OCI-LY3 (cell line): ENCODE data around the gene VSIG4.

Source experiments
- H2AFZ ChIP-seq: fragments of 200-600, 300-600 bp; shearing (Covaris generic); 2 replicates; pipeline ENCODE4 v1.6.0; 2014; ENCODE audit warnings: antibody characterized with exemption, low read depth, low read length
- H3K27ac ChIP-seq: fragments of 200-600, 300-600 bp; sonication (generic); 2 replicates; pipeline ENCODE4 v1.5.1; 2014; ENCODE audit warnings: mild to moderate bottlenecking, low read length, moderate library complexity, mixed read lengths
- H3K27me3 ChIP-seq: fragments of 200-600, 300-600 bp; sonication (generic); 2 replicates; pipeline ENCODE4 v1.6.1; 2014; ENCODE audit warnings: low read depth, low read length, mixed read lengths
- H3K36me3 ChIP-seq: fragments of 200-600, 300-600 bp; sonication (generic); replicated peaks from 2 replicates; pipeline ENCODE3; 2014; ENCODE audit warnings: low read depth, low read length, mixed read lengths
- H3K4me1 ChIP-seq: fragments of 300-600, 200-600 bp; sonication (generic); 2 replicates; pipeline ENCODE4 v1.6.1; 2014; ENCODE audit warnings: low read length, mixed read lengths
- H3K4me2 ChIP-seq: fragments of 200-600, 300-600 bp; sonication (generic); 2 replicates; pipeline ENCODE4 v1.6.1; 2014; ENCODE audit warnings: low read length, mixed read lengths
- H3K4me3 ChIP-seq: fragments of 300-600, 200-600 bp; sonication (generic); 2 replicates; pipeline ENCODE4 v1.5.1; 2014; ENCODE audit warnings: antibody characterized with exemption, mild to moderate bottlenecking, low read length, moderate library complexity
- H3K79me2 ChIP-seq: fragments of 300-600, 200-600 bp; shearing (Covaris generic); 2 replicates; pipeline ENCODE4 v1.6.1; 2014; ENCODE audit warnings: mild to moderate bottlenecking, low read length, mixed read lengths
- H3K9ac ChIP-seq: fragments of 300-600, 200-600 bp; shearing (Covaris generic); 2 replicates; pipeline ENCODE4 v1.6.0; 2014; ENCODE audit warnings: mild to moderate bottlenecking, low read length, moderate library complexity
- H3K9me3 ChIP-seq: fragments of 200-600, 300-600 bp; shearing (Covaris generic); 2 replicates; pipeline ENCODE4 v1.6.1; 2014; ENCODE audit warnings: low read length, mixed read lengths; ENCODE audit not compliant: insufficient read depth
- H4K20me1 ChIP-seq: fragments of 200-600, 300-600 bp; sonication (generic); 2 replicates; pipeline ENCODE4 v1.6.1; 2016; ENCODE audit warnings: low read length, mixed read lengths; ENCODE audit not compliant: insufficient read depth
- CTCF ChIP-seq: fragments of 200-600, 300-600 bp; sonication (generic); IDR thresholded peaks from 2 replicates; pipeline ENCODE4 v1.5.1; 2014; ENCODE audit warnings: antibody characterized with exemption, low read length, low read depth
- EZH2phosphoT487 ChIP-seq: fragments of 200-600 bp; shearing (Covaris generic); IDR thresholded peaks from 2 replicates; pipeline ENCODE4 v1.6.1; 2018; ENCODE audit warnings: antibody characterized with exemption, mixed run types, low read depth

VSIG4 gene

GRCh38 chrX:66050140-66050569 is 10.3 kb upstream of the VSIG4 start:
- Histone ChIP-seq H3K27me3 (peaks cover 4% of the 10 kb centered on the region; the same call in 1 of the 2 replicates), H3K79me2 (no peaks in the 10 kb centered on the region), H3K36me3 (no peaks in the 10 kb centered on the region), H2AFZ (no peak overlapping the region), H3K4me2 (no peak overlapping the region), H3K9me3 (no peaks in the 10 kb centered on the region), H3K4me1 (peaks cover 36% of the 10 kb centered on the region), H3K4me3 (no peak overlapping the region), H4K20me1 (no peaks in the 10 kb centered on the region), H3K9ac (no peak overlapping the region), H3K27ac (no peak overlapping the region)
- TF ChIP-seq EZH2phosphoT487 (no peak), CTCF (no peak)

DNA sequence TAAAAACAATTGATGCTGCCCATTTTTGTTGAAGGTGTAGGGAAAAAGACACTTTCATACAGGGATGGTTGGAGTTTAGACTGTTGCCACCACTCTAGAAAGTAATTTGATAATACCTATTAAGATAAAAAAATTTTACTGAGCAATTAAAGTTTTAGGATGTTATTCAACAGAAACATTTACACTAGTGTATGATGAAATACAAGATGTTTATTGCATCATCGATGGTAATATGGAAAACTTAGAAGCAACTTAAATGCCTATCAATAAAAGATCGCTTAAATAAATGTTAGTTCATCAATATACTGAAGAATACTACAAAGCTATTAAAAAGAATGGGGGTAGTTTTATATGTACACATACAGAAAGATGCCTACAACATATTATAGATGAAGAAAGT is 9.2 kb upstream of the VSIG4 start:
- no peaks in the 10 kb centered on the region for H3K79me2 ChIP-seq
- no peaks in the 10 kb centered on the region for H3K9me3 ChIP-seq
- H2AFZ ChIP-seq = no peak overlapping the region
- no peaks in the 10 kb centered on the region for H3K36me3 ChIP-seq
- H3K9ac ChIP-seq = no peak overlapping the region
- no peaks in the 10 kb centered on the region for H4K20me1 ChIP-seq
- H3K4me2 ChIP-seq = no peak overlapping the region
- peaks cover 4% of the 10 kb centered on the region; the same call in 1 of the 2 replicates for H3K27me3 ChIP-seq
- H3K4me1 ChIP-seq = peaks cover 37% of the 10 kb centered on the region
- H3K27ac ChIP-seq = no peak overlapping the region
- no peak overlapping the region for H3K4me3 ChIP-seq
- TF ChIP-seq EZH2phosphoT487 (no peak), CTCF (no peak)

DNA sequence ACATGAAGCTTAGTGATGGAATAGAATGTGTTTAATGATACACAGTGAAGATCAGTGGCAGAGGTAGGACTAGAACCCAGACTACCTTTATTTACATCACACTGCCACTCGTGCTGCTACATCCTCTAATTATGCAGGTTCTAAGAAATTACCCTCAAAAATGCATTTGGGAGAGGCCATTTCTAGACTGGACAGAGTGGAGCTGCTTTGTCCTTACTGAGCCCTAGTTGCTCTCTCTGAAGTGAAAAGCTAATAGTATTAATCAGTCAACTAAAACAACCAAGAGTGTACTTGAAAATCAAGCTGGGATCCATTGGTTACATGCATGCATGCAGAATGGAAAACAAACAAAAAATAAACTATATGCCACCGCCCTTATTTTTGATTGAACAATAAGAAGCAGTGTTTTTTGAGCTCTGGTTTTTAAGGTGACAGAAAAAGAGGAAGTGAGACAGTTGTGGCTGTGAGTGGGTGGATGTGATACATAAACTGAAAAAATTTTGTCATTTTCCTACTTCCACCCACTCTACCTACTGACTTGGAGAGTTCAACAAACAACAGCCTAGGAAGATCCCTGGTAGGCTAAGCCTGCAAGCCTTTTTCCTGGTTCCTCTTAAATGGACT is 6.8 kb upstream of the VSIG4 start:
- Histone ChIP-seq H3K4me1 (peaks cover 46% of the 10 kb centered on the region), H3K4me3 (peak overlapping the region; percentile 58), H2AFZ (no peak overlapping the region), H4K20me1 (no peaks in the 10 kb centered on the region), H3K27me3 (peaks cover 4% of the 10 kb centered on the region; the same call in 1 of the 2 replicates), H3K27ac (peak overlapping the region; percentile 34; the same call in 1 of the 2 replicates), H3K4me2 (peak overlapping the region; percentile 77), H3K9ac (no peak overlapping the region), H3K79me2 (no peaks in the 10 kb centered on the region), H3K36me3 (no peaks in the 10 kb centered on the region), H3K9me3 (no peaks in the 10 kb centered on the region)
- no peak for TF ChIP-seq EZH2phosphoT487
- TF ChIP-seq CTCF = no peak

DNA sequence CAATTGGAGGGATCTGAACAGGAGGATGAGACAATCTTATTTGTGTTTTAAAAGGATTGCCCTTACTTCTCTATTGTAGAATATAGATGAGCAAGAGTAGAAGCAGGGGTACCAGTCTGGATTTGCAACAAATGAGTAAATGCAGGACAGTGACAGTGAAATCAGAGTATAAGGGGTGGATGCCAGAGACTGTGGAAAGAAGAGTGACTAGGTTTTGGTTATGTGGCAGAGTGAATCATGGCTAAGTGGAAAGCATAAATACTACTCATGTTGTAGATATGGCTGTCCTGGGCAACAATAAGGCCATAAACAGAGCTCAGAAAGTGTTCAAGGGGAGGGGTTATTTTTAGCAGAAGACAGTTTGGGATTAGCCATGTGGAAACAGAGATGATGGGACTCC is 6.0 kb upstream of the VSIG4 start:
- Histone ChIP-seq H3K27me3 (peaks cover 4% of the 10 kb centered on the region; the same call in 1 of the 2 replicates), H4K20me1 (no peaks in the 10 kb centered on the region), H3K79me2 (no peaks in the 10 kb centered on the region), H3K4me2 (peak overlapping the region; percentile 77), H3K9me3 (no peaks in the 10 kb centered on the region), H3K9ac (no peak overlapping the region), H3K4me1 (peaks cover 46% of the 10 kb centered on the region), H3K4me3 (no peak overlapping the region), H2AFZ (no peak overlapping the region), H3K27ac (no peak overlapping the region), H3K36me3 (no peaks in the 10 kb centered on the region)
- TF ChIP-seq EZH2phosphoT487 = no peak
- no peak for TF ChIP-seq CTCF
